Measurements from ENCODE around the gene CLTC. TPM values are rescaled to one million over a fixed set of nuclear protein-coding genes. Genes with fewer than 3 reads are reported as not detected.
"Not testable (repeated sequence)": the region's sequence is repeated elsewhere in the genome, so short reads cannot be mapped to it uniquely, and the experiment has no call there.

CLTC gene
- total RNA-seq = 100 to 1,000 TPM; 116 to 127 (median 117) TPM
- total RNA-seq (2013) = 136 TPM

GRCh38 chr17:59619298-59620063 lies at the start of gene CLTC:
Gene CLTC (plus strand): TSS chr17:59619895. CDS start chr17:59620132, 237 bp downstream.
- Histone ChIP-seq H3K27ac (ENCODE audit: low read length) (peak within 1 kb of the TSS; percentile 98), H3K9me3 (ENCODE audit: control insufficient read depth, insufficient read depth, low read length) (no peaks in the 10 kb centered on the region), H3K4me1 (ENCODE audit: control insufficient read depth, insufficient read depth, low read length) (peaks cover 13% of the 10 kb centered on the region), H3K27me3 (ENCODE audit: control insufficient read depth, insufficient read depth, low read length) (no peaks in the 10 kb centered on the region), H3K4me3 (ENCODE audit: low read length) (peak within 1 kb of the TSS; percentile 100), H3K36me3 (ENCODE audit: control insufficient read depth, insufficient read depth, low read length) (no peaks in the 10 kb centered on the region)
- intact Hi-C loops (cut with micrococcal nuclease) = loop anchor here (1.0 to 2.0 kb wide), 3 partner anchors 23 to 273 kb away; partner anchors contain the start of genes DHX40, RPS6KB1 and TUBD1
- DNase-seq (peak; percentile 93 to 97), ATAC-seq (peak; percentile 85 to 94 (median 87))
- TF ChIP-seq CTCF (IDR thresholded peaks at IDR 0.05) = no peak
- H3K27ac Mint-ChIP-seq = peak within 1 kb of the TSS; percentile 94 to 100
- no peaks in the 10 kb centered on the region for H3K9me3 Mint-ChIP-seq
- WGBS (ENCODE audit: insufficient coverage) = under 1% methylated on average over 65 of the region's 65 CpGs
- H3K27me3 Mint-ChIP-seq (ENCODE audit: low read depth in 2 of 2) = no peaks in the 10 kb centered on the region
- peak within 1 kb of the TSS; percentile 93 for H3K4me3 Mint-ChIP-seq
- peaks cover 45 to 52% of the 10 kb centered on the region in 2 donors for H3K4me1 Mint-ChIP-seq
- H3K36me3 Mint-ChIP-seq = no peaks in the 10 kb centered on the region

DNA sequence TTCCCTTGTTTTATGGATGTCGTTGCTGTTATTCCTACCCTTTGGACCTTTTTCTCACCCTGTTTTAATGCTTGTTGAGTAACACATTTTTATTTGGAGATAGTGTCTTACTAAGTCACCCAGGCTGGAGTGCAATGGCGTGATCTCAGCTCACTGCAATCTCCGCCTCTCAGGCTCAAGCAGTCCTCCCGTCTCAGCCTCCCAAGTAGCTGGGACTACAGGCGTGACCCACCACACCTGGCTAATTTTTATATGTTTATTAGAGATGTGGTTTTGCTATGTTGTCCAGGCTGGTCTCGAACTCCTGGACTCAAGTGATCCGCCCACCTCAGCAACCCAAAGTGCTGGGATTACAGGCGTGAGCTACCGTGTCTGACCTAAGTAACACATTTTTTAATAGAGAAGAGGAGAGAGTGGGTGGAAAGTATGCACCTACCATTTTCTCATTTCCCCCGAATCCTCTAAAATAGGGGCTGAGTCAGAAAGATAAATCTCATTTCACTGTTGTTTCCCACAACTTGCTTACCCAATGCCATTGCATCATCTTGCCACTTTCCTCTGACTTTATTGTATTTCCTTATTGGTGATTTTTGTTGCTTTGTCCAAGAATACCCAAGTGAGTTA lies 47.3 kb upstream of the CLTC start:
- H3K27ac ChIP-seq (ENCODE audit: low read length) = no peak overlapping the region
- intact Hi-C loops (cut with micrococcal nuclease) = no loop called here
- Mint-ChIP-seq H3K9me3 (no peaks in the 10 kb centered on the region), H3K4me1 (peaks cover 0 to under 1% of the 10 kb centered on the region in 2 donors), H3K4me3 (no peak overlapping the region), H3K27me3 (ENCODE audit: low read depth in 2 of 2) (no peaks in the 10 kb centered on the region), H3K36me3 (no peaks in the 10 kb centered on the region), H3K27ac (no peak overlapping the region)
- WGBS (ENCODE audit: insufficient coverage) = 72% methylated on average over 8 of the region's 10 CpGs
- no peaks in the 10 kb centered on the region for H3K9me3 ChIP-seq (ENCODE audit: control insufficient read depth, insufficient read depth, low read length)
- H3K36me3 ChIP-seq (ENCODE audit: control insufficient read depth, insufficient read depth, low read length) = peaks cover 10% of the 10 kb centered on the region
- no peaks in the 10 kb centered on the region for H3K4me1 ChIP-seq (ENCODE audit: control insufficient read depth, insufficient read depth, low read length)
- H3K27me3 ChIP-seq (ENCODE audit: control insufficient read depth, insufficient read depth, low read length) = no peaks in the 10 kb centered on the region
- DNase-seq (no peak), ATAC-seq (no peak)
- H3K4me3 ChIP-seq (ENCODE audit: low read length) = no peak overlapping the region
- no peak for TF ChIP-seq CTCF (IDR thresholded peaks at IDR 0.05)

- DNase-seq; intact Hi-C loops (cut with micrococcal nuclease); H3K4me3 Mint-ChIP-seq; H3K27me3 Mint-ChIP-seq (ENCODE audit: low read depth in 2 of 2); H3K27ac Mint-ChIP-seq; H3K36me3 Mint-ChIP-seq; H3K27ac ChIP-seq (ENCODE audit: low read length); H3K27me3 ChIP-seq (ENCODE audit: control insufficient read depth, insufficient read depth, low read length); H3K4me1 ChIP-seq (ENCODE audit: control insufficient read depth, insufficient read depth, low read length); ATAC-seq; H3K4me1 Mint-ChIP-seq; H3K9me3 ChIP-seq (ENCODE audit: control insufficient read depth, insufficient read depth, low read length); H3K4me3 ChIP-seq (ENCODE audit: low read length); H3K9me3 Mint-ChIP-seq; H3K36me3 ChIP-seq (ENCODE audit: control insufficient read depth, insufficient read depth, low read length): not testable (repeated sequence)
- no CpG with 5 or more reads among the region's 1 CpG for WGBS (ENCODE audit: insufficient coverage)
Observed at GRCh38 chr17:59584168-59584567, 35.5 kb upstream of the CLTC start.

GRCh38 chr17:59600169-59600568 lies 19.5 kb upstream of the CLTC start:
- Mint-ChIP-seq H3K27me3 (ENCODE audit: low read depth in 2 of 2) (no peaks in the 10 kb centered on the region), H3K4me1 (no peaks in the 10 kb centered on the region), H3K36me3 (peaks cover 29% of the 10 kb centered on the region), H3K9me3 (no peaks in the 10 kb centered on the region), H3K4me3 (no peak overlapping the region), H3K27ac (no peak overlapping the region)
- Histone ChIP-seq H3K4me1 (ENCODE audit: control insufficient read depth, insufficient read depth, low read length) (no peaks in the 10 kb centered on the region), H3K9me3 (ENCODE audit: control insufficient read depth, insufficient read depth, low read length) (no peaks in the 10 kb centered on the region), H3K4me3 (ENCODE audit: low read length) (no peak overlapping the region), H3K27me3 (ENCODE audit: control insufficient read depth, insufficient read depth, low read length) (no peaks in the 10 kb centered on the region), H3K36me3 (ENCODE audit: control insufficient read depth, insufficient read depth, low read length) (peaks cover 37% of the 10 kb centered on the region), H3K27ac (ENCODE audit: low read length) (no peak overlapping the region)
- ATAC-seq (no peak), DNase-seq (no peak)
- no peak for TF ChIP-seq CTCF (IDR thresholded peaks at IDR 0.05)
- intact Hi-C loops (cut with micrococcal nuclease) = no loop called here

Data from natural killer cell (primary cell).